ENCODE measurements around the gene CYP2A13. TPM values are rescaled to one million over a fixed set of nuclear protein-coding genes. Genes with fewer than 3 reads are reported as not detected.

Gene CYP2A13, protein sequence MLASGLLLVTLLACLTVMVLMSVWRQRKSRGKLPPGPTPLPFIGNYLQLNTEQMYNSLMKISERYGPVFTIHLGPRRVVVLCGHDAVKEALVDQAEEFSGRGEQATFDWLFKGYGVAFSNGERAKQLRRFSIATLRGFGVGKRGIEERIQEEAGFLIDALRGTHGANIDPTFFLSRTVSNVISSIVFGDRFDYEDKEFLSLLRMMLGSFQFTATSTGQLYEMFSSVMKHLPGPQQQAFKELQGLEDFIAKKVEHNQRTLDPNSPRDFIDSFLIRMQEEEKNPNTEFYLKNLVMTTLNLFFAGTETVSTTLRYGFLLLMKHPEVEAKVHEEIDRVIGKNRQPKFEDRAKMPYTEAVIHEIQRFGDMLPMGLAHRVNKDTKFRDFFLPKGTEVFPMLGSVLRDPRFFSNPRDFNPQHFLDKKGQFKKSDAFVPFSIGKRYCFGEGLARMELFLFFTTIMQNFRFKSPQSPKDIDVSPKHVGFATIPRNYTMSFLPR
- total RNA-seq = not detected

DNA sequence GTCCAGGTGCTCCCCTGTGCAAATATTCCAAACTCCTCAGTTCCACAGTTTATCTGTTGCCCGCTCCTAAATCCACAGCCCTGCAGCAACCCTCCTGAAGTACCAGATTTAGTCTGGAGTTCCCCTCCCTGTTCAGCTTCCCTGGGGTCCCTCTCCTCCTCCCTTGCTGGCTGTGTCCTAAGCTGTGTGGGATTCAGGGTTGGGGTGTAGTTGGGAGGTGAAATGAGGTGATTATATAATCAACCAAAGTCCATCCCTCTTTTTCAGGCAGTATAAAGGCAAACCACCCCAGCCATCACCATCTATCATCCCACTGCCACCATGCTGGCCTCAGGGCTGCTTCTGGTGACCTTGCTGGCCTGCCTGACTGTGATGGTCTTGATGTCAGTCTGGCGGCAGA, at the start of gene CYP2A13:
CYP2A13 (plus strand) TSS at position 301 of the 400 bp plus-strand sequence; CDS start at position 322, 21 bp downstream.

DNA sequence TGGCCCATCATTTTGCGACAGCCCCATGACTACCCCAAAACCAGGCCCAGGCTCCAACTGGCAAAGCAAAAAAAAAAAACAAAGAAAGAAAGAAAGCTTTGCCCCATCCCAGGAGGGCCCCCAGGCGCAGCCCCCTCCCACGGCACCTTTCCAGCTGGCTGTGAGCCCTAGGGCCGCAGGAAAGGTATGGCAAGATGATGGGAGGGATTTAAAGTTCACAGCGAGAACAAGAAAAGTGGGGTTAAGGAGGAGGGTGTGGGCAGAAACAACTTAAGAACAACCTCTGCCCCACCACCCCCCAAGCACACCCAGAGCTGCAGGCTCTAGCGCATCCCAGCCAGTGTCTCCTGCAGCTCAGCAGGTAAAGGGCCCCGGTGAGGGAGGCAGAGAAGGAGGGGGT, 25.9 kb downstream of the CYP2A13 start, which contains the start of gene CYP2F1:
CYP2F1 (plus strand) TSS at position 301 of the 400 bp plus-strand sequence. CDS start 1,757 bp downstream, outside the sequence.

Other genes with a start within 250 kb of the CYP2A13 start
- gene CYP2A6, start 238.0 kb upstream of the CYP2A13 start, total RNA-seq = 0.23 TPM
- gene CYP2A7, start 206.2 kb upstream of the CYP2A13 start, total RNA-seq = not detected
- not detected for gene CYP2B6, start 97.2 kb upstream of the CYP2A13 start, total RNA-seq
- not detected for gene CYP2F1, start 26.0 kb downstream of the CYP2A13 start, total RNA-seq
- gene CYP2S1, start 104.8 kb downstream of the CYP2A13 start, total RNA-seq = 3.2 TPM
- 10.4 TPM for gene AXL, start 130.8 kb downstream of the CYP2A13 start, total RNA-seq
- gene HNRNPUL1, start 175.9 kb downstream of the CYP2A13 start, total RNA-seq = 75.9 TPM
- gene CCDC97, start 221.7 kb downstream of the CYP2A13 start, total RNA-seq = 5.8 TPM